ENCODE results near the gene CDH7.

The CDH7 gene

GRCh38 chr18:65751155-65752085, 608 bp downstream of the CDH7 start:
- H3K4me1 ChIP-seq (ENCODE audit: control insufficient read depth, insufficient read depth, low read length) = no peaks in the 10 kb centered on the region
- no peaks in the 10 kb centered on the region for H3K9me3 ChIP-seq (ENCODE audit: control insufficient read depth, low read length)
- H3K9ac ChIP-seq (ENCODE audit: low read length) = no peak overlapping the region
- H3K27me3 ChIP-seq (ENCODE audit: control insufficient read depth, insufficient read depth, low read length) = peaks cover 7% of the 10 kb centered on the region
- no peak overlapping the region for H3K4me3 ChIP-seq (ENCODE audit: low read length)
- H3K36me3 ChIP-seq (ENCODE audit: control insufficient read depth, insufficient read depth, low read length) = no peaks in the 10 kb centered on the region

GRCh38 chr18:65752625-65753325, 2.0 kb downstream of the CDH7 start:
- Histone ChIP-seq H3K4me3 (ENCODE audit: low read length) (no peak overlapping the region), H3K36me3 (ENCODE audit: control insufficient read depth, insufficient read depth, low read length) (no peaks in the 10 kb centered on the region), H3K4me1 (ENCODE audit: control insufficient read depth, insufficient read depth, low read length) (no peaks in the 10 kb centered on the region), H3K9ac (ENCODE audit: low read length) (no peak overlapping the region), H3K9me3 (ENCODE audit: control insufficient read depth, low read length) (no peaks in the 10 kb centered on the region), H3K27me3 (ENCODE audit: control insufficient read depth, insufficient read depth, low read length) (peaks cover 7% of the 10 kb centered on the region)

GRCh38 chr18:65753520-65753919, 2.7 kb downstream of the CDH7 start:
- Histone ChIP-seq H3K4me3 (ENCODE audit: low read length) (no peak overlapping the region), H3K4me1 (ENCODE audit: control insufficient read depth, insufficient read depth, low read length) (no peaks in the 10 kb centered on the region), H3K36me3 (ENCODE audit: control insufficient read depth, insufficient read depth, low read length) (no peaks in the 10 kb centered on the region), H3K9ac (ENCODE audit: low read length) (no peak overlapping the region), H3K9me3 (ENCODE audit: control insufficient read depth, low read length) (no peaks in the 10 kb centered on the region), H3K27me3 (ENCODE audit: control insufficient read depth, insufficient read depth, low read length) (peaks cover 7% of the 10 kb centered on the region)

- Histone ChIP-seq H3K36me3 (ENCODE audit: control insufficient read depth, insufficient read depth, low read length) (no peaks in the 10 kb centered on the region), H3K27me3 (ENCODE audit: control insufficient read depth, insufficient read depth, low read length) (peaks cover 7% of the 10 kb centered on the region), H3K9me3 (ENCODE audit: control insufficient read depth, low read length) (no peaks in the 10 kb centered on the region), H3K4me3 (ENCODE audit: low read length) (no peak overlapping the region), H3K4me1 (ENCODE audit: control insufficient read depth, insufficient read depth, low read length) (no peaks in the 10 kb centered on the region), H3K9ac (ENCODE audit: low read length) (no peak overlapping the region)
These were observed 3.3 kb downstream of the CDH7 start for GRCh38 chr18:65754121-65754520.

- no peaks in the 10 kb centered on the region for H3K9me3 ChIP-seq (ENCODE audit: control insufficient read depth, low read length)
- no peaks in the 10 kb centered on the region for H3K4me1 ChIP-seq (ENCODE audit: control insufficient read depth, insufficient read depth, low read length)
These were observed 4.8 kb downstream of the CDH7 start for GRCh38 chr18:65755616-65756015.

GRCh38 chr18:65760457-65760856, 9.6 kb downstream of the CDH7 start:
- Histone ChIP-seq H3K9ac (ENCODE audit: low read length) (no peak overlapping the region), H3K9me3 (ENCODE audit: control insufficient read depth, low read length) (no peaks in the 10 kb centered on the region), H3K4me1 (ENCODE audit: control insufficient read depth, insufficient read depth, low read length) (no peaks in the 10 kb centered on the region), H3K36me3 (ENCODE audit: control insufficient read depth, insufficient read depth, low read length) (no peaks in the 10 kb centered on the region), H3K4me3 (ENCODE audit: low read length) (no peak overlapping the region), H3K27me3 (ENCODE audit: control insufficient read depth, insufficient read depth, low read length) (no peaks in the 10 kb centered on the region)

More at GRCh38 chr18:65755616-65756015, 4.8 kb downstream of the CDH7 start:
- H3K36me3 ChIP-seq (ENCODE audit: control insufficient read depth, insufficient read depth, low read length) = no peaks in the 10 kb centered on the region
- no peak overlapping the region for H3K9ac ChIP-seq (ENCODE audit: low read length)
- H3K4me3 ChIP-seq (ENCODE audit: low read length) = no peak overlapping the region
- peaks cover 7% of the 10 kb centered on the region for H3K27me3 ChIP-seq (ENCODE audit: control insufficient read depth, insufficient read depth, low read length)

GRCh38 chr18:65761636-65762295, 11.0 kb downstream of the CDH7 start:
- Histone ChIP-seq H3K4me1 (ENCODE audit: control insufficient read depth, insufficient read depth, low read length) (no peaks in the 10 kb centered on the region), H3K9ac (ENCODE audit: low read length) (no peak overlapping the region), H3K36me3 (ENCODE audit: control insufficient read depth, insufficient read depth, low read length) (no peaks in the 10 kb centered on the region), H3K9me3 (ENCODE audit: control insufficient read depth, low read length) (no peaks in the 10 kb centered on the region), H3K4me3 (ENCODE audit: low read length) (no peak overlapping the region), H3K27me3 (ENCODE audit: control insufficient read depth, insufficient read depth, low read length) (no peaks in the 10 kb centered on the region)

GRCh38 chr18:65762556-65762955, 11.7 kb downstream of the CDH7 start:
- Histone ChIP-seq H3K27me3 (ENCODE audit: control insufficient read depth, insufficient read depth, low read length) (no peaks in the 10 kb centered on the region), H3K9me3 (ENCODE audit: control insufficient read depth, low read length) (no peaks in the 10 kb centered on the region), H3K4me3 (ENCODE audit: low read length) (no peak overlapping the region), H3K9ac (ENCODE audit: low read length) (no peak overlapping the region), H3K4me1 (ENCODE audit: control insufficient read depth, insufficient read depth, low read length) (no peaks in the 10 kb centered on the region), H3K36me3 (ENCODE audit: control insufficient read depth, insufficient read depth, low read length) (no peaks in the 10 kb centered on the region)

GRCh38 chr18:65767406-65767805, 16.6 kb downstream of the CDH7 start:
- H3K27me3 ChIP-seq (ENCODE audit: control insufficient read depth, insufficient read depth, low read length) = no peaks in the 10 kb centered on the region
- H3K4me3 ChIP-seq (ENCODE audit: low read length) = no peak overlapping the region
- H3K4me1 ChIP-seq (ENCODE audit: control insufficient read depth, insufficient read depth, low read length) = no peaks in the 10 kb centered on the region
- H3K9me3 ChIP-seq (ENCODE audit: control insufficient read depth, low read length) = no peaks in the 10 kb centered on the region
- H3K9ac ChIP-seq (ENCODE audit: low read length) = no peak overlapping the region
- no peaks in the 10 kb centered on the region for H3K36me3 ChIP-seq (ENCODE audit: control insufficient read depth, insufficient read depth, low read length)

- Histone ChIP-seq H3K9me3 (ENCODE audit: control insufficient read depth, low read length) (no peaks in the 10 kb centered on the region), H3K4me3 (ENCODE audit: low read length) (no peak overlapping the region), H3K4me1 (ENCODE audit: control insufficient read depth, insufficient read depth, low read length) (no peaks in the 10 kb centered on the region), H3K27me3 (ENCODE audit: control insufficient read depth, insufficient read depth, low read length) (no peaks in the 10 kb centered on the region), H3K36me3 (ENCODE audit: control insufficient read depth, insufficient read depth, low read length) (no peaks in the 10 kb centered on the region), H3K9ac (ENCODE audit: low read length) (no peak overlapping the region)
These were observed 17.4 kb downstream of the CDH7 start for GRCh38 chr18:65768120-65768778.

GRCh38 chr18:65769652-65770051, 18.8 kb downstream of the CDH7 start:
- Histone ChIP-seq H3K9me3 (ENCODE audit: control insufficient read depth, low read length) (no peaks in the 10 kb centered on the region), H3K36me3 (ENCODE audit: control insufficient read depth, insufficient read depth, low read length) (no peaks in the 10 kb centered on the region), H3K4me3 (ENCODE audit: low read length) (no peak overlapping the region), H3K27me3 (ENCODE audit: control insufficient read depth, insufficient read depth, low read length) (no peaks in the 10 kb centered on the region), H3K4me1 (ENCODE audit: control insufficient read depth, insufficient read depth, low read length) (no peaks in the 10 kb centered on the region), H3K9ac (ENCODE audit: low read length) (no peak overlapping the region)

All from mucosa of stomach (tissue), 1 donor.